ENCODE data around the gene NUP214. TPM values are rescaled to one million over a fixed set of nuclear protein-coding genes. Genes with fewer than 3 reads are reported as not detected.

The NUP214 gene
- total RNA-seq, 2 experiments from 2014 or later, result 19.7 to 69.6 TPM

DNA sequence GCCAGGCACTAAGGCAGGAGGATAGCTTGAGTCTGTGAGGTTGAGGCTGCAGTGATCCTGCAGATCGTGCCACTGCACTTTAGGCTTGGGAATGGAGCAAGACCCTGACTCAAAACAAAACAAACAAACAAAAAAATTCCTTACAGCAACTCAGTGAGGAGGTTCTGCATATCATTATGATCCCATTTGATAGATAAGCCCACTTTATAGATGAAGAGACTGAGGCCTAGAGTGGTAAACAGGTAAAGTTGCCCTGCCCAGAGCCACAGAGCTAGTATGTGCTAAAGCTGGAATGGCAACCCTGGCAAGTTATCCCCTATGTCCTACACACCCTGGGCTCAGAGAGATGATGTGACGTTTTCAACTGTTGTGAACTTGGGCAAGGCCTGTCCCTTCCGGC, 21.9 kb upstream of the NUP214 start:
- ChIA-PET POLR2A (interaction anchor here (0.6 to 2.5 kb wide), 2 partner anchors 21 to 1311 kb away, joined by 5 to 9 read pairs; partner anchors contain the start of gene NUP214), CTCF (ENCODE audit: unreplicated experiment) (no interaction called here)
- no peaks in the 10 kb centered on the region for H3K9me2 ChIP-seq (ENCODE audit: insufficient read depth, low read length)
- DNase-seq (ENCODE audit: low spot score), result no peak
- H3K9me3 ChIP-seq (ENCODE audit: low read length), result no peaks in the 10 kb centered on the region
- intact Hi-C loops (cut with micrococcal nuclease; ENCODE audit: unreplicated experiment), result no loop called here
- H3K79me2 ChIP-seq (ENCODE audit: insufficient read depth, low read depth, low read length), result no peaks in the 10 kb centered on the region
- BruUV-seq (replicated peaks), result no TSS peak
- no peak overlapping the region for H3K27ac ChIP-seq (ENCODE audit: low read depth, low read length, poor library complexity, severe bottlenecking)
- H3K4me1 ChIP-seq (ENCODE audit: insufficient read depth, low read length, poor library complexity, severe bottlenecking), result no peaks in the 10 kb centered on the region
- H2AFZ ChIP-seq (ENCODE audit: low read length), result no peak overlapping the region
- no peaks in the 10 kb centered on the region for H4K20me1 ChIP-seq (ENCODE audit: insufficient read depth, low read length)
- no peaks in the 10 kb centered on the region for H3K36me3 ChIP-seq (ENCODE audit: insufficient read depth, low read length)
- TF ChIP-seq EZH2phosphoT487 (IDR thresholded peaks at IDR 0.05; ENCODE audit: borderline replicate concordance, low read depth, low read length), result no peak
- TF ChIP-seq, protein P1, sequence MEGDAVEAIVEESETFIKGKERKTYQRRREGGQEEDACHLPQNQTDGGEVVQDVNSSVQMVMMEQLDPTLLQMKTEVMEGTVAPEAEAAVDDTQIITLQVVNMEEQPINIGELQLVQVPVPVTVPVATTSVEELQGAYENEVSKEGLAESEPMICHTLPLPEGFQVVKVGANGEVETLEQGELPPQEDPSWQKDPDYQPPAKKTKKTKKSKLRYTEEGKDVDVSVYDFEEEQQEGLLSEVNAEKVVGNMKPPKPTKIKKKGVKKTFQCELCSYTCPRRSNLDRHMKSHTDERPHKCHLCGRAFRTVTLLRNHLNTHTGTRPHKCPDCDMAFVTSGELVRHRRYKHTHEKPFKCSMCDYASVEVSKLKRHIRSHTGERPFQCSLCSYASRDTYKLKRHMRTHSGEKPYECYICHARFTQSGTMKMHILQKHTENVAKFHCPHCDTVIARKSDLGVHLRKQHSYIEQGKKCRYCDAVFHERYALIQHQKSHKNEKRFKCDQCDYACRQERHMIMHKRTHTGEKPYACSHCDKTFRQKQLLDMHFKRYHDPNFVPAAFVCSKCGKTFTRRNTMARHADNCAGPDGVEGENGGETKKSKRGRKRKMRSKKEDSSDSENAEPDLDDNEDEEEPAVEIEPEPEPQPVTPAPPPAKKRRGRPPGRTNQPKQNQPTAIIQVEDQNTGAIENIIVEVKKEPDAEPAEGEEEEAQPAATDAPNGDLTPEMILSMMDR (conservative IDR thresholded peaks at IDR 0.05; ENCODE audit: low read length), result no peak
- H3K4me3 ChIP-seq (ENCODE audit: low read depth, low read length, poor library complexity, severe bottlenecking), result no peak overlapping the region
- no peak overlapping the region for H3K4me2 ChIP-seq (ENCODE audit: low read length)

DNA sequence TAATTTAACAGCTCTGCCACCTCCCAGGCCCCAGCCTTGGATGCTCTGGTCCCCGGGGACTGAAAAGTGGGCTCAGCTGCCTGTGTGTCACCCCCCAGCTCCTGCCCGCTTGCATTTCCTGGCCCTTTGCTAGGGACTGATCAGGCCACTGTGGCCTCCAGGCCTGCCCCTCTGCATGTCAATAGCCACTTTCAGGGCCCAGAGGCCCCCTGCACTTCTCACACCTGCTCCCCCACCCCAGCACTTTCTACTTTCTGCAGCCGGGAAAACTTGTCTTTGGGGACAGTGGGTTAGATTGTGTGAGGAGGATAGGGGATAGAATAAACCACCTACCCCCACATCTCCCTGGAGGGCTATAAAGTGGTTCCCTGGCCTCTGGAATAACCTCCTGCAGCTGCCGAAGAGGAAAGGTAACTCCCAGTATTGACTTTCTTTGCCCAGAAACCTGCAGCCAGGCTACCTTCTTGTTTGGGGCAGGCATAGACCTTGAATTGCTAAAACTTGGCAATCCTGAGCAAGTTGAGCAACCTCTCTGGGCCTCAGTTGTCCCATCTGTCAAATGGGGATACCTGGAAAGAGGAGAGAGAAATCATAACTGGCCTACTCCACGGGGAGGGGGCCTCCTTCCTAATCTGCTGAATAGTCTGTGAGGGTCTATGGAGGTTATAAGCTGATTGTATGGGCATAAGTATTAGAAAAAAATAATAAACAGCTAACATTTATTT, 21.2 kb upstream of the NUP214 start:
- no peak for TF ChIP-seq EZH2phosphoT487 (IDR thresholded peaks at IDR 0.05; ENCODE audit: borderline replicate concordance, low read depth, low read length)
- BruUV-seq (replicated peaks), result no TSS peak
- intact Hi-C loops (cut with micrococcal nuclease; ENCODE audit: unreplicated experiment), result no loop called here
- H3K36me3 ChIP-seq (ENCODE audit: insufficient read depth, low read length), result no peaks in the 10 kb centered on the region
- CTCF ChIA-PET (ENCODE audit: unreplicated experiment), result no interaction called here
- H3K4me3 ChIP-seq (ENCODE audit: low read depth, low read length, poor library complexity, severe bottlenecking), result no peak overlapping the region
- no peaks in the 10 kb centered on the region for H3K79me2 ChIP-seq (ENCODE audit: insufficient read depth, low read depth, low read length)
- no peak overlapping the region for H3K4me2 ChIP-seq (ENCODE audit: low read length)
- H4K20me1 ChIP-seq (ENCODE audit: insufficient read depth, low read length), result no peaks in the 10 kb centered on the region
- no peak for DNase-seq (ENCODE audit: low spot score)
- no peaks in the 10 kb centered on the region for H3K4me1 ChIP-seq (ENCODE audit: insufficient read depth, low read length, poor library complexity, severe bottlenecking)
- H2AFZ ChIP-seq (ENCODE audit: low read length), result no peak overlapping the region
- POLR2A ChIA-PET, result interaction anchor here (0.6 to 2.5 kb wide), 2 partner anchors 21 to 1310 kb away, joined by 5 to 9 read pairs; partner anchors contain the start of gene NUP214
- H3K27ac ChIP-seq (ENCODE audit: low read depth, low read length, poor library complexity, severe bottlenecking), result no peak overlapping the region
- no peaks in the 10 kb centered on the region for H3K9me3 ChIP-seq (ENCODE audit: low read length)
- H3K9me2 ChIP-seq (ENCODE audit: insufficient read depth, low read length), result no peaks in the 10 kb centered on the region

DNA sequence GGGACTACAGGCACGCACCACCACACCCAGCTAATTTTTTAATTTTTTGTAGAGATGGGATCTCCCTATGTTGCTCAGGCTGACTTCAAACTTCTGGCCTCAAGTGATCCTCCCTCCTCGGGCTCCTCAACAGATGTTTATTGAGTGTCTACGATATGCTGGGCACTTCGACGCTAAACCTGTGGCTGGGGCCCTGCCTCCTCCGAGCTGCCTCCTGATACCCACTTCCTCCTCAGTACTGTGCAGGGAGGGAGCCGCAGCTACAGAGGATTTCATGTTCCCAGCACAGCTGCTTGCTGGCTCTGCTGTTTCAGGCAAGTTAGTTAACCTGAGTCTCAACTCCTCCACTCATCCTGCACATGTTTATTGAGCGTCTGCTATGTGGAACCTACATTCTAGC, 19.4 kb upstream of the NUP214 start:
- no TSS peak for BruUV-seq (replicated peaks)
- no peak overlapping the region for H2AFZ ChIP-seq (ENCODE audit: low read length)
- no peaks in the 10 kb centered on the region for H3K9me3 ChIP-seq (ENCODE audit: low read length)
- H3K4me1 ChIP-seq (ENCODE audit: insufficient read depth, low read length, poor library complexity, severe bottlenecking), result no peaks in the 10 kb centered on the region
- CTCF ChIA-PET (ENCODE audit: unreplicated experiment), result no interaction called here
- POLR2A ChIA-PET, result interaction anchor here (0.6 kb wide), 1 partner anchor 1478 kb away, joined by 3 read pairs; no protein-coding TSS in a partner anchor
- no peaks in the 10 kb centered on the region for H3K9me2 ChIP-seq (ENCODE audit: insufficient read depth, low read length)
- TF ChIP-seq, protein P1 (conservative IDR thresholded peaks at IDR 0.05; ENCODE audit: low read length), result no peak
- TF ChIP-seq EZH2phosphoT487 (IDR thresholded peaks at IDR 0.05; ENCODE audit: borderline replicate concordance, low read depth, low read length), result no peak
- no peak for DNase-seq (ENCODE audit: low spot score)
- no peak overlapping the region for H3K4me3 ChIP-seq (ENCODE audit: low read depth, low read length, poor library complexity, severe bottlenecking)
- H3K36me3 ChIP-seq (ENCODE audit: insufficient read depth, low read length), result no peaks in the 10 kb centered on the region
- no peak overlapping the region for H3K27ac ChIP-seq (ENCODE audit: low read depth, low read length, poor library complexity, severe bottlenecking)
- intact Hi-C loops (cut with micrococcal nuclease; ENCODE audit: unreplicated experiment), result no loop called here
- no peak overlapping the region for H3K4me2 ChIP-seq (ENCODE audit: low read length)
- H4K20me1 ChIP-seq (ENCODE audit: insufficient read depth, low read length), result no peaks in the 10 kb centered on the region
- H3K79me2 ChIP-seq (ENCODE audit: insufficient read depth, low read depth, low read length), result no peaks in the 10 kb centered on the region

Data from OCI-LY7 (cell line).